Dermis blood vessel endothelial cell (primary cell): Measurements from ENCODE around the gene DSN1. TPM values are rescaled to one million over a fixed set of nuclear protein-coding genes. Genes with fewer than 3 reads are reported as not detected.

Source experiments
- DNase-seq: peaks from one replicate; pipeline ENCODE4 v3.0.0; 2010
- total RNA-seq: library from RNA; depleted of rRNA; stranded (reverse); fragments of >200 nt; gene quantifications from 2 replicates; pipeline ENCODE4 v1.2.3, GENCODE V29; 2014

Gene DSN1
- total RNA-seq, 1 donor from 2014 or later = 24.7 TPM

DNA sequence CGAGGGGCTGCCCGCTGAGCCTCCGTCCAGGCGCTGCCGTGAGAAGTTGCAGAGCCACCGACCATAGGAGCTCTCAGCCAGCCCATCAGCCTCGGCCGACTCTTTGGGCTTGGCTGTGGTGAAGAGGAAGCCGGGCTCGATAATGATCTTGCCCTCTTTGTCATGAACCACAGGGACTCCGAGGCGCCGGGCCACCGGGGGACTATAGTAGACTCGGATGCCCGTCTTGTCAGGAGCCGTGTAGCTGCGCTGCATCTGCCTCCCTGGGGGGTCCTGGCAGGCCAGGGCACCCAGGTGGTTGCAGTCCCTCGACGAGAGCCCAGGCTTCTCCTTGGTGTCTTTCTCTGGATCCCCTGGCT is 20.5 kb upstream of the DSN1 start:
- no peak for DNase-seq

- DNase-seq = no peak
These were observed 19.9 kb upstream of the DSN1 start for GRCh38 chr20:36793294-36794115.

DNA sequence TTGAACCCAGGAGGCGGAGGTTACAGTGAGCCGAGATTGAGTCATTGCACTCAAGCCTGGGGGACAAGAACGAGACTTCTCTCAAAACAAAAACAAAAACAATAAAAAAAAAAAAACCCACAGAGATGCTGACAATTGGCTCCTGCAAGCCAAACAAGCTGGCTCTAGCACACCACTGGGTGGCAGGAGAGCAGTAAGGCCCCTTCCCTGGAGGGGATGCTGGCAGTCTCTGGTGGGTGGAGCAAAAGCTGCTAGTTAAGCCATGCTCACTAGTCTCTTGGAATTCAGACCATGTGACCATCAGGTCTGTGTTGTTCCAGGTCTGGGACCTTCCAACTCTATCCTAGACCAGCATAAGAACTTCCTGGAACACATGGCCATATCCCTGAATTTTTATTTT is 18.9 kb upstream of the DSN1 start:
- peak; percentile 78 for DNase-seq

DNA sequence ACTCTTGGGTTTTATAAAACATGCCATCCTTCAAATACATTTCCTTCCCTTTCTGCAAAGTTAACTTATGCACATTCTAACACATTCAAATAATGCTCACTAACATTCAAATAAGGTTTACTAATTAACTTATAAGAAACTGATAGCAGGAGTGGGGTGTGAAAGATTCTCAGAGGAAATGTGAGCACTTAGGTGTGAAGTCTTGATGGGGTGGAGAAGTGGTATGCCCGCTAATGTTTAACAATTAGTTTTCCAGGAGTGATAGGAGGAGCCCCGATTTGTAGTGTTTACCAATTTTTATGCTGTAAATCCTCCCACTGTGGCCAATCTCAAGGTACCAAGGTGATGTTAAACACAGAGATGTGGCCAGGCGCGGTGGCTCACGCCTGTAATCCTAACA is 18.3 kb upstream of the DSN1 start:
- DNase-seq = no peak

- no peak for DNase-seq
These were observed 13.1 kb upstream of the DSN1 start for GRCh38 chr20:36786663-36787062.

DNA sequence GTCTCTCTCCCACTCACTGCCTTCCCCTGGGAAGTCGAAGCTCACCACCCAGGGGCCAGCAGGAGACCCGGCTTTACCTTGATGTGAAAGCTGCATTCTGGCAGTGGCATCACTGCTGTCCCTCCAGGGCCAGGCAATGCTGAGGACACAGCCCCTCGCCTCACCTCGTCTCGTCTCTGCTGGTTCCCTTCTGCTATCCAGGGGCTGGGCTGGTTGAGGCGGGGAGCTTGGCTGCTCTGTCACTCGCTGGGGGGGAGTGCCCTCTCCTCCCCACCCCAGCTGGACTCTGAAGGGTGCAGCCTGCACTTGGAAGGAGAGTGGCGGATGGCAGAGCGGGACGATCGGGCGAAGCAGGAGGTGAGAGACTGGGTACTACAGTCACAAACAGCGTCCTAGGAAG is 12.7 kb upstream of the DSN1 start:
- DNase-seq = no peak

- no peak for DNase-seq
These were observed 11.7 kb upstream of the DSN1 start for GRCh38 chr20:36785308-36785707.

DNA sequence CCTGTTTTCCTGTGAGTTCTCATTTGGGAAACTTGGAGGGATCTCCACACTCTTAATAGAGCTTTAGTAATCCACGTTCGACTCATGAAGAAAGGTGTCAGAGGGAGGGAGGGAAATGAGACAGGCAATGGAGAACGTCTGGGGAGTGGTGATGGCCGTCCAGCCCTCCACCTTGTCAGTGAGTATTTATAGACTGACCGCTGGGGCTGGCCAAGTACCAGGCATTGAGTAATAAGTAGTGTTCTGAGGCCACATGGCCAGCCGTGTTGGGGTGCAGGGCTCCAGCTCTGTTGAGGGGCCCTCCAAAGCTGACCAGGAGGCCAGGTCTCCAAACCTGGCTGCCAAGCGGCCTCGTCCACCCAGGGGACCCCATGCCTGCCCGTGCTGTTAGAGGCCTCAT is 11.3 kb upstream of the DSN1 start:
- no peak for DNase-seq

DNA sequence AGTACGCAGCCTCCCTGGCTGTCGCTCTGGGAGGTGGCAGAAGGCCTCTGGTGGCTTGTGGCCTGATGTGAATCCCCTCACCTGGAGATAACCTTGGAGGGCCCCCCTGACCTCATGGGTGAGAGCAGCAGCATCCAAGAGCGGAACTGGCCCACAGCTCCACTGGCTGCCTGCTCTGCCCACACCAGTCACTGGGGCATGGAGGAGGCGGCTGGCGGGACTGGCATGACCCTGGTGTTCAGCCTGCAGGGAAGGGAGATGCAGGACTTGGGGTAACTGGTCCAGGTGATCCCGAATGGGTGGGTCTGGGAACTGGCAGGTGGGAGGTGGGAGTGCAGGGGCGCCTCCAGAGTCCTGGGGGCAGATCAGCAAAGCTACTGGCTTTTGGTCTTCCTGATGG is 10.6 kb upstream of the DSN1 start:
- no peak for DNase-seq

GRCh38 chr20:36779656-36780025 is 6.1 kb upstream of the DSN1 start:
- no peak for DNase-seq

DNA sequence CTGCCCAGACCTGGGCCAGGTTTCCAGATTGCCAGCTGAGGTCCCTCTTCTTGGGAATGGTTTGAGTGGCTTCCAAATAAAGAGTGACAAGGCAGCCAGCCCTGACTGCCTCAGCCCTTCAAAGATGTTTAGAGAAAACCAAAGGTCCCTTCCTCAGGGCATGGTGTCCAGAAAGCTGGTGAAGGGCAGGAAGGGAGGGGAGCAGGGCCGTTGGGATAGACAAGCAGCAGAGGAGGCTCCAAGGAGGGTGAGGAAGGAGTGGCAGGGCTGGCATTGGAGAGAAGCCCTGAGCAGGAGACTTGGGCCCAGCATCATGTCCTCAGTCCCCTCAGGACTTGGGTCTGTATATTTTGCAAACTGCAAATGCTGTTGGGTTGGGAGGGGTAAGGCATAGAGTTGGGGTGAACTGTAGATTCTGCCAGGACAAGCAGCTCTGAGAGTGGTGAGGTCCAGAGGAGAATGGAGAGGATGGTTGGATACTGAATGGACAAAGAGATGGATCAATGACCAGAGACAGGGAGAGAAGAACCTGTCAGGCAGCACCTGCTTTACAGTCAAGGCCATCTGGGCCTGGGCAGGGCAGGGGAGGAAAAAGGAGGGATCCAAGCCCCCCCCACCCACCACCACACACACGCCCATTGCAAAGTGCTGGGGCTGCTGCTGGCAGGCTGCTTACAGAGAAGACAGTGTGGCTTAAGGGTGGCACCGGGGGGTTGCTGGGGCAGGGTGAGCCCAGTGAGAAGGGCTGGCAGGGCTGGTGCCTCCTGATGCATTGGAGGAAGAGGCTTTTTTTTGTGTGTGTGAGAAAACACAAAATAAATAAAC is 5.5 kb upstream of the DSN1 start:
- DNase-seq = no peak

GRCh38 chr20:36777576-36777975 is 4.0 kb upstream of the DSN1 start:
- no peak for DNase-seq

DNA sequence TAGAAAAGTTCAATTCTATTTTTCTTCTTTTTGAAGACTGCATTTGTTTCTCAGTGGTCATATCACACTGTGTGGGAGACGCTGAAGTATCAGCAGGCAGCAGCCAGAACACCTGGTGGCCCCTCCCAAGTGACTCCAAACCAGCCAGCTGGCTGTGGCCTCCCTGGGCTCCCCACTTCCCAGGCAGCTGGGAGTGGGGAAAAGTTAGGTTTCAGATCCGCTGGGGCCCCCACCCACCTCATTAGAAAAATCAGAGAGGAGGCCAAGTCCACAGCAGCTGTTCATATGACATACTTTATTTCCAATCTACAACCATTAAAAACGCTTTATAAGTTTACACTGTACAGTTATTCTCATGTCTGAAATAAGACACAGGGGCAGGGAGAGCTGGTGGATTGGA is 3.6 kb upstream of the DSN1 start:
- no peak for DNase-seq

GRCh38 chr20:36775826-36776225 is 2.3 kb upstream of the DSN1 start:
- no peak for DNase-seq

GRCh38 chr20:36775196-36775595 is 1.6 kb upstream of the DSN1 start:
- no peak for DNase-seq

- DNase-seq = peak; percentile 23
These were observed 411 bp downstream of the DSN1 start for GRCh38 chr20:36773107-36773596.

DNA sequence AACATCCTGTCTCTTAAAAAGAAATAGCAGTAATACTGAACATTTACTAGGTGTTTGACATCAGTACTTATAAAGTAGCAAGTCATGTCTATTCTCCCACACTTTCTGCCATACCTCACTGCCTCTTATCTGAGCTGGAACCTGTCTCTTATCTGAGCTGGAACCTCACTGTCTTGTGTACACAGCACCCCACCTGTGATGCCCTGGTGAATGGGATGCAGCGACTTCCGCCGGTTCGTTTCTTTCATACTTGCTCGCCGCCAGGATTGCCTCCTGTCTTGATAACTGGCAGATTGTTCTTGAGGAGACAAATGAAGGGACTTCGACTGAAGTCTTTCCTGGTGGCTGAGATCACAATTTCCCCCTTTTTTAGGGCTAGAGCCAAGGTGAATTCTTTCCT is 2.9 kb downstream of the DSN1 start:
- no peak for DNase-seq

DNA sequence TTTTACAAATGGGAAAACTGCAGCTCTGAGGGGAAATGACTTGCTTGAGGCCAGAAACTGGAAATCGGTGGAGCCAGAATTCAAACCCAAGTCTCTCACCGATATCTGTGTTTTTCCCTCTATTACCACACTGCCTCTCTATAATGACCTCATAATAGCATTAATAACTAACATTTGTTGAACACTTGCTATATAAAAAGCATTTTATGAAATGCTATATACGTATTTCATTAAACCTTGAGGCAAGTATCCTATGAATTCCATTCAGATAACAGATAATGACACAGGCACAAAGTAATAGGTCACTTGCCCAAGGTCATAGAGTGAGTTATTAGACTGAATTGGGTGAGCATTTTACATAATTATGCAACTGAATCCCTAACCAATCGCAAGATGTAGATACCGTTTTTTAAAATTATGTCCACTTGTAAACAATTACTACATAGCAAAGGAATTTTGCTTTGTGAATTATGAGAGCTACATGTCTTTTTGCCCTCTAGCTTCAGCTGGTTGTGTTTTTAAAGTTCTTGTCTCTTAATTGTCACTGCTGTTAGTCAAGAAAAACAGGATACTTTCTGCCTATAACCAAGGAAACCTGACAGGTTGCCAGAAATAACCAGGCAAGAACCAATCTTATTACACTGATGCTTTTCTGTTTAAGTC is 4.7 kb downstream of the DSN1 start:
- peak; percentile 87 for DNase-seq

DNA sequence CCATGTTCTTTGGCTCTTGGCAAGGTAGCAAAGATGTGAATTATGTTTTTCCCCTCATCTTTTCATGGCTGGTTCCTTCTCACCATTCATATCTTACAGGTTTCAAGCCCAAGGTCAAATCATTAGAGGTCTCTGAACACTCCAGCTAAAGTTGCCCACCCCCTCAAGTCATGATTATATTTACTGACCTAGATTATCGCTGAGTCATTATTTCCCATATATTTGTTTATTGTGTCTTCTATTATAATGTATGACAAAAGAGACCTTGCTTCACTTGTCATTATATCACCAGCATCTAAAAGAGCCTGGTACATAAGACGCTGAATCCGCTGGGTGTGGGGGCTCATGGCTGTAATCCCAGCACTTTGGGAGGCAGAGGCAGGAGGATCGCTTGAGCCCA is 12.4 kb downstream of the DSN1 start:
- no peak for DNase-seq

DNA sequence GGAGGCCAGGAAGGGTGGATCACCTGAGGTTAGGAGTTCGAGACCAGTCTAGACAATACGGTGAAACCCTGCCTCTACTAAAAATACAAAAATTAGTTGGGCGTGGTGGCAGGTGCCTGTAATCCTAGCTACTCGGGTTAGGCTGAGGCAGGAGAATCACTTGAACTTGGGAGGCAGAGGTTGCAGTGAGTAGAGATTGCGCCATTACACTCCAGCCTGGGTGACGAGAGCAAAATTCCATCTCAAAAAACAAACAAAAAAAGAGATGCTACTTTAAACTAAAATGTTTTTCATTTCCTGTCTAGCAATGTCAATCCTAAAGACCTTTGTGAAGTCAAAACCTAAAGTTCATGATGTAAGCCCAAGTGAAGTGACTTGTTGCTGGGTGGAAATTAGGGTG is 12.9 kb downstream of the DSN1 start:
- no peak for DNase-seq

- DNase-seq = no peak
These were observed 15.3 kb downstream of the DSN1 start for GRCh38 chr20:36758276-36758675.

GRCh38 chr20:36756496-36756895 is 17.1 kb downstream of the DSN1 start:
- no peak for DNase-seq

DNA sequence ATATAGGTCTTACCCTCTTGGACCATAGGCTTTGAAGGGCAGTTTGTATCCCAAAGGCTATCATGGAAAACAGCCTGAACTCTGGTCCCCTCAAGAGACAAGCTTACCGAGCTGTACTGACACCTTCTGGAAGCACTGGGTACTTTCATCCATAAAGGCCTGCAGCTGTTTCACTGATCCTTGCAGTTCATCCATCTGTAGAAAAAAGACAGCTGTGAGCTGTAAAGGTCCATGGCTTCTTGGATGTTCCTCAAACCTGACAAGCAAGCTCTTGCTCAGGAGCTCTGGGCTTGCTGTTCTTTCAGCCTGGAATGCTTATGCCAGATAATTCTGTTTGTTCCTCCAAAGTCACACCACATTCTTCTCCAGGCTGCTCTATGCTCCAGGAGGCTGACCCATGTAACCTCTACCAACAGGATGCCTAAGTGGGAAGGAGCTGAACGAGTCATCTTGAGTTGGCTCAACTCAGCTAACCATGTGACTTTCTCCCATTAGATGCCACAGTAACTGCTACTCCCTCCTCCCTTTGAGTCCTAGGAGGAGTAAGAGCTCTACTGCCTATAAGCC is 18.8 kb downstream of the DSN1 start:
- DNase-seq = peak; percentile 91
